Smooth muscle cell of the pulmonary artery (primary cell): Measurements from ENCODE around the gene NHLH2. TPM values are rescaled to one million over a fixed set of nuclear protein-coding genes. Genes with fewer than 3 reads are reported as not detected.

Source experiments
- total RNA-seq: library from RNA; depleted of rRNA; stranded (reverse); fragments of >200 nt; gene quantifications from 2 replicates; pipeline ENCODE4 v1.2.3, GENCODE V29; 2014

Gene NHLH2
- total RNA-seq: not detected in 2 replicates

DNA sequence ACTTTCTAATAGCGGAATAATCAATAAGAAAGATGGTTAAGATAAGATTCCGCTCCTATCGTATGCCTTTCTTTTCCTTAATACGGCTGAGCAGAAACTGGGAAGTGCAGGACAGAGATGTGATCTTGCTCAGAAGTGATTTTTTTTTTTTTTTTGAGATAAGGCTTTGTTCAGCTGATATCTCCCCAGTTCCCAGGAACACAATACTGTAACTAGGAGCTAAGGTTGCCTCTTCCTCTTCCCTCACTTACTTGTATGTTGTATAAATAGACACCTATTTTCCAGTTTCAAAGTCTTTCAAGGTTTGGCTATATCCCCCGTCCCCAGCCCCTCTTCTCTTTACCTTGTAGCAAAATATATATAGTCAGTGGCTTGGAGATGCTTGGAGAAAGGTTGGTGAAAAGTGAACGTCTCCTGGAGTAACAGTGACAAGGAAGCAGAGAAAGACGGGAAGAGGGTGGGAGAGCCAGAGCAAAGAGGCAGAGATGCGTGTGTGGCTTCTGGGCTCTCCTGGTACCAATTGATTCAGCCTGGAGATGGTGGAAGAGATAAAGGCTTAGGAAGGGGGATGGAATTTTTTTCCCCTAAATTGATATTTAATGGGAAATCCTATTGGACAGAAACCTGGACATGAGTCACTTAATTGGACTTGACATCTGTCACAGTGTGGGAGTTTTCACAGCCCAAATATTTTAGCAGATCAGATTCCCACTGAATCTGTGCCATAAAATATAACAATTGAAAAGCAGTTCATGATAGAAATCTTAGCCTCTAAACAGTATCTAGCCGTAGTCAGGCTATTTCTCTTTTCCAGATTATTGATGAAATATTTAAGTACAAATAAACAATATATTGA, at the start of gene NHLH2:
TSS of gene NHLH2 (minus strand) at position 522 of the 856 bp plus-strand sequence. CDS start 2,754 bp downstream, outside the sequence.

Other genes with a start within 250 kb of the NHLH2 start
- 8.7 and 9.6 TPM in 2 replicates for gene VANGL1, start 199.2 kb downstream of the NHLH2 start, total RNA-seq
- 0.33 TPM in 1 of 2 replicates, not detected in the other for gene CASQ2, start 72.4 kb downstream of the NHLH2 start, total RNA-seq
- gene SLC22A15, start 135.4 kb upstream of the NHLH2 start, total RNA-seq: 4.9 and 5.0 TPM in 2 replicates